NCI-H2081 (cell line): ENCODE measurements around the gene DOCK4.

Source experiments
- DNase-seq, 2 experiments: peaks; one replicate each; lab custom pipeline; 2025; lab: John Stamatoyannopoulos, UW

Gene DOCK4

GRCh38 chr7:112161253-112162141 is 44.7 kb downstream of the DOCK4 start:
- no peak for DNase-seq

GRCh38 chr7:112160771-112161150 is 45.4 kb downstream of the DOCK4 start:
- peak in 1 of 2 experiments; percentile 19 for DNase-seq

GRCh38 chr7:112160130-112160770 is 45.9 kb downstream of the DOCK4 start:
- DNase-seq: no peak

- DNase-seq: no peak
Observed at GRCh38 chr7:112159351-112159750, 46.8 kb downstream of the DOCK4 start.

GRCh38 chr7:112157072-112157471 is 49.1 kb downstream of the DOCK4 start:
- peak; percentile 43 to 78 for DNase-seq

GRCh38 chr7:112156412-112156811 is 49.8 kb downstream of the DOCK4 start:
- DNase-seq: no peak

- DNase-seq: no peak
Observed at GRCh38 chr7:112154690-112155089, 51.5 kb downstream of the DOCK4 start.

GRCh38 chr7:112152186-112152585 is 54.0 kb downstream of the DOCK4 start:
- DNase-seq: no peak

- no peak for DNase-seq
Observed at GRCh38 chr7:112150823-112151641, 55.2 kb downstream of the DOCK4 start.

- DNase-seq: no peak
Observed at GRCh38 chr7:112149734-112150133, 56.5 kb downstream of the DOCK4 start.

- DNase-seq: peak in 1 of 2 experiments; percentile 53
Observed at GRCh38 chr7:112147793-112148361, 58.3 kb downstream of the DOCK4 start.

GRCh38 chr7:112145206-112145605 is 61.0 kb downstream of the DOCK4 start:
- no peak for DNase-seq

GRCh38 chr7:112144284-112145059 is 61.7 kb downstream of the DOCK4 start:
- DNase-seq: no peak

GRCh38 chr7:112143582-112143981 is 62.6 kb downstream of the DOCK4 start:
- no peak for DNase-seq

GRCh38 chr7:112143136-112143535 is 63.1 kb downstream of the DOCK4 start:
- DNase-seq: no peak

- DNase-seq: no peak
Observed at GRCh38 chr7:112140600-112140999, 65.6 kb downstream of the DOCK4 start.

GRCh38 chr7:112138938-112139337 is 67.3 kb downstream of the DOCK4 start:
- DNase-seq: no peak

- DNase-seq: peak in 1 of 2 experiments; percentile 46
Observed at GRCh38 chr7:112138325-112138852, 67.8 kb downstream of the DOCK4 start.

GRCh38 chr7:112137141-112138101 is 68.8 kb downstream of the DOCK4 start:
- DNase-seq: peak in 1 of 2 experiments; percentile 28
